B cell (primary cell): ENCODE data around the gene MUC4.

Experiments used
- CTCF ChIP-seq: fragments of 200-600 bp; IDR thresholded peaks from one replicate; pipeline ENCODE4 v1.8.0; 2022; ENCODE audit warnings: antibody characterized with exemption, mild to moderate bottlenecking
- EZH2 ChIP-seq: IDR thresholded peaks from 2 replicates; pipeline ENCODE4 v1.6.1; 2012; ENCODE audit warnings: borderline replicate concordance, low read depth, mild to moderate bottlenecking, moderate library complexity, low read length; ENCODE audit not compliant: insufficient read depth, poor library complexity, severe bottlenecking

DNA sequence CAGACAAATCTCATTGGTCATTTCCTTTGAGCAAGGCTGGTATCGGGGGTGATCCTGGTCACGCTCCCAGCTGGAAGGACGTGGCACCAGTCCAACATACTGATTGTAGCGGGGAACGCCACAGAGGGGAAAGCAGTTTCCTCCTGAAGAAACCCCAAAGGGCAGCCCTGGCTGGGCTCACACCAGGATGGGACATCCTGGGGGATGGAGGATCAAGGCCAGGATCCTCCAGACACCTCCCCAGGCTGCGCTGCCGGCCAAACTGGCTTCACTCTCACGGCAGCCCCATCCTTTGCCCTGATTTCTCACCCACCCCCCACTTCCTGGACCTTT lies 54.3 kb downstream of the MUC4 start:
- TF ChIP-seq CTCF (no peak), EZH2 (no peak)
